Left ventricle myocardium superior (tissue), 1 donor: Measurements from ENCODE around the gene TIMP3. TPM values are rescaled to one million over a fixed set of nuclear protein-coding genes. Genes with fewer than 3 reads are reported as not detected.

Experiments used
- ATAC-seq: fragments of 200-7000 bp; cut with Tn5 transposase; one replicate; pipeline ENCODE4 v1.9.1; 2020; ENCODE audit warnings: mild to moderate bottlenecking, moderate library complexity
- DNase-seq: peaks from one replicate; pipeline ENCODE4 v3.0.0-alpha.2; 2020
- intact Hi-C: fragments of 100-400 bp; cut with micrococcal nuclease; formaldehyde crosslinking; loops from one replicate; pipeline ENCODE4 v1.11.0; 2022
- total RNA-seq: library from RNA; stranded (reverse); fragmentation: NEBNext Ultra II Directional; extraction: Animal tissue kit (Norgen Biotek cat#: 25700); gene quantifications from one replicate; pipeline ENCODE4 v1.2.1, GENCODE V29; 2021
- donor health status: DM: no; HTN: yes; CAD: no; lungs with severe emphysema.

TIMP3 gene
- total RNA-seq, 1 donor from 2014 or later = 256 TPM

- peak; percentile 37 for ATAC-seq
- no peak for DNase-seq
- intact Hi-C loops = no loop called here
Observed at GRCh38 chr22:32781695-32782094, 19.8 kb upstream of the TIMP3 start.

GRCh38 chr22:32785321-32786026 is 16.0 kb upstream of the TIMP3 start:
- intact Hi-C loops = no loop called here
- no peak for DNase-seq
- ATAC-seq = peak; percentile 48

- intact Hi-C loops = no loop called here
- DNase-seq (no peak), ATAC-seq (no peak)
Observed at GRCh38 chr22:32786027-32786418, 15.5 kb upstream of the TIMP3 start.

GRCh38 chr22:32788904-32789624 is 12.4 kb upstream of the TIMP3 start:
- DNase-seq (peak; percentile 55), ATAC-seq (peak; percentile 52)
- intact Hi-C loops = no loop called here

- intact Hi-C loops = loop anchor here (10.0 kb wide), 1 partner anchor 195 kb away; no protein-coding TSS in a partner anchor
- ATAC-seq (no peak), DNase-seq (no peak)
Observed at GRCh38 chr22:32789797-32790620, 11.5 kb upstream of the TIMP3 start.

GRCh38 chr22:32791056-32791455 is 10.4 kb upstream of the TIMP3 start:
- no peak for ATAC-seq

GRCh38 chr22:32791485-32791884 is 10.0 kb upstream of the TIMP3 start:
- no peak for DNase-seq

More at GRCh38 chr22:32791056-32791455, 10.4 kb upstream of the TIMP3 start:
- DNase-seq = no peak
- intact Hi-C loops = loop anchor here (10.0 kb wide), 1 partner anchor 194 kb away; no protein-coding TSS in a partner anchor

GRCh38 chr22:32793589-32793988 is 7.9 kb upstream of the TIMP3 start:
- DNase-seq (no peak), ATAC-seq (no peak)
- intact Hi-C loops = loop anchor here (10.0 kb wide), 1 partner anchor 191 kb away; no protein-coding TSS in a partner anchor

More at GRCh38 chr22:32791485-32791884, 10.0 kb upstream of the TIMP3 start:
- ATAC-seq = no peak
- intact Hi-C loops = loop anchor here (10.0 kb wide), 1 partner anchor 193 kb away; no protein-coding TSS in a partner anchor

- intact Hi-C loops = loop anchor here (5.0 to 10.0 kb wide), 3 partner anchors 137 to 267 kb away; no protein-coding TSS in a partner anchor
Observed at GRCh38 chr22:32794449-32795213, 6.9 kb upstream of the TIMP3 start.

GRCh38 chr22:32795214-32795596 is 6.3 kb upstream of the TIMP3 start:
- DNase-seq = no peak
- no peak for ATAC-seq
- intact Hi-C loops = loop anchor here (5.0 to 10.0 kb wide), 3 partner anchors 138 to 268 kb away; no protein-coding TSS in a partner anchor

More at GRCh38 chr22:32794449-32795213, 6.9 kb upstream of the TIMP3 start:
- no peak for ATAC-seq
- DNase-seq = no peak

GRCh38 chr22:32796865-32797573 is 4.5 kb upstream of the TIMP3 start:
- DNase-seq (peak; percentile 80), ATAC-seq (peak; percentile 55)
- intact Hi-C loops = loop anchor here (5.0 to 10.0 kb wide), 3 partner anchors 140 to 270 kb away; no protein-coding TSS in a partner anchor

GRCh38 chr22:32799496-32799895 is 2.0 kb upstream of the TIMP3 start:
- intact Hi-C loops = loop anchor here (5.0 to 10.0 kb wide), 3 partner anchors 142 to 272 kb away; no protein-coding TSS in a partner anchor
- DNase-seq (no peak), ATAC-seq (no peak)

GRCh38 chr22:32800158-32800882 is 1.2 kb upstream of the TIMP3 start:
- DNase-seq (peak; percentile 70), ATAC-seq (peak; percentile 0)
- intact Hi-C loops = no loop called here

- ATAC-seq (peak; percentile 22), DNase-seq (no peak)
- intact Hi-C loops = no loop called here
Observed at GRCh38 chr22:32800994-32801536, 440 bp upstream of the TIMP3 start.

- intact Hi-C loops = no loop called here
- no peak for ATAC-seq
- DNase-seq = no peak
Observed at GRCh38 chr22:32802237-32802765, 796 bp downstream of the TIMP3 start.

- intact Hi-C loops = no loop called here
- ATAC-seq = peak; percentile 33
- DNase-seq = peak; percentile 48
Observed at GRCh38 chr22:32803020-32803737, 1.7 kb downstream of the TIMP3 start.
